Pons (tissue), 1 donor: ENCODE measurements around the gene CACNA1D.
A peak's percentile ranks its signal among the peaks of the same experiment; 100 is the strongest.

Source experiments
- DNase-seq: peaks from one replicate; pipeline ENCODE4 v3.0.0-alpha.2; 2016; ENCODE audit warnings: low spot score

Gene CACNA1D

GRCh38 chr3:53579636-53580035 is 85.2 kb downstream of the CACNA1D start:
- no peak for DNase-seq

- DNase-seq, result no peak
These were observed 87.3 kb downstream of the CACNA1D start for GRCh38 chr3:53581671-53582070.

- DNase-seq, result no peak
These were observed 88.8 kb downstream of the CACNA1D start for GRCh38 chr3:53583161-53583690.

DNA sequence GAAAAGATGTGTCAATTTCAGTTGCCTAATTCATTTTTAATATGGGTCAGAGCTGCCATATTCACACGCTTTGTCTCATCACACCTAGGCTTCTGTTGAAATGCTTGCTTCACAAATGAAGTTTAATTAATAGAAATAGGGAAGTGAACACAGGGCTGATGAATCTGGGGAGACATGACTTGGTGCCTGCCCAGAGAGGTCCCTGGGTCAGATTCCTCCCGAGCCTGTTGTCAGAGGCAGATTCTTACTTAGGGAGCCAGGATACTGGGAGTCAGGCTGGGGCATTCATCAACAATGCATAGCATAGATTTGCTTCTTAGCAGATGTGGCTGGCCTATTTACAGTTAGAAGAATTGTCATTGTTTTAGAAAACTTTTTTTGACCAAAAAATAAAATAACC is 90.6 kb downstream of the CACNA1D start:
- no peak for DNase-seq

- DNase-seq, result no peak
These were observed 91.2 kb downstream of the CACNA1D start for GRCh38 chr3:53585627-53586026.

GRCh38 chr3:53588122-53588521 is 93.7 kb downstream of the CACNA1D start:
- no peak for DNase-seq

GRCh38 chr3:53589201-53589600 is 94.8 kb downstream of the CACNA1D start:
- DNase-seq, result no peak

GRCh38 chr3:53589806-53590205 is 95.4 kb downstream of the CACNA1D start:
- no peak for DNase-seq

DNA sequence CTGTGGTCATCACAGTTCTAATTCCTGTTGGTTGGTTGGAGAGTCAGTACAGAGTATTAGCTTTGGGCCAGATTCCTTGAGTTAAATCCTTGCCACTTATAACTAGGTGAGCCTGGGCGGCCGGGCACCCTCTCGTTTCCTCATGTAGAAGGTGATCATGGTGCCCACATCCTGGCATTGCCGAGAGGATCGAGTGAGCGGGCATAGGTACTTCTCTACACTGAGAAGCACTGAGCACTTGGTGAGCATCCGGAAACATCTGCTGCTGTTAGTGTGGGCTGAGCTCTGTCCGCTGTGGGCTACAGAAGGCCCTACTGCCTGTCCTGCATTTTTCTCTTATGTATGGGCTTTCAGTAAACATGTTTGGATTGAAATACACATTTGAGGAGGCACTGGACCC is 96.2 kb downstream of the CACNA1D start:
- DNase-seq, result no peak

GRCh38 chr3:53591646-53592045 is 97.2 kb downstream of the CACNA1D start:
- DNase-seq, result no peak

GRCh38 chr3:53592862-53593261 is 98.5 kb downstream of the CACNA1D start:
- no peak for DNase-seq

- no peak for DNase-seq
These were observed 99.2 kb downstream of the CACNA1D start for GRCh38 chr3:53593611-53594010.

DNA sequence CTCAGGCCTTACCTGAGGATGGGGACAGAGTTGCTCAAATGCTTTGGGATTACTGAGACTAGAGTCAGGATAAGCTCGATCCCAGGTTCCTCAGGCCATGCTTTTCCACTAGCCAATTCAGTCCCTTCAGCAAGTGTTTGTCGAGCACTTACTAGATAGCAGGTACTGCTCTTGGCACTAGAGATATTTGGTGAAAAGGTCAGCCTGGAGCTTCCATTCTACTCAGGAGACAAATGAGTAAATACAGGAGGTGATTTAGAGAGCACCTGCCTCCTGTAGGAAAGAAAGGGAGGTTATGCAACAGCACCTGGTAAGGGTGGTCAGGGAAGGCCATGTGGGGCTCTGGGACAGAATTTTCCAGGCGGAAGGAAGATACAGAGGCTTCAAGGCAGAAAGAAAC is 99.9 kb downstream of the CACNA1D start:
- no peak for DNase-seq

GRCh38 chr3:53595660-53596059 is 101.2 kb downstream of the CACNA1D start:
- DNase-seq, result no peak

- DNase-seq, result no peak
These were observed 102.9 kb downstream of the CACNA1D start for GRCh38 chr3:53597136-53597915.

GRCh38 chr3:53599771-53600170 is 105.4 kb downstream of the CACNA1D start:
- DNase-seq, result no peak

DNA sequence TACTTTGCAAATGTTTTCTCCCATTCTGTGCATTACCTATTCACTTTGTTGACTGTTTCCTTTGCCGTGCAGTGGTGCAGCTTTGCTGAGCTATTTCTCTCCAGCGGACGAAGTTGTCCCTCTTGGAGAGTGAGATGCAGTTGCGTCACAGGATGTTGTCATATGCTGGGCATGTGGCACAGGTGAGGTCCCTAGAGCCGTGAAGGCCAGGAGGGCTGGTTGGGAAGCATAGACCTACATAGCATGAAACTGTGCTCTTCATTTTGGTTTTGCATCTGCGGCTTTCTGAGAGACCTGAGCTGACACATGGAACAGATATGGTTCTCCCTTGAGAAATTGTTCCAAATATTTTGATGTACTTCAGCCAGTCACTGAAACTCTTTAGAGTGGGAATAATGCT is 108.5 kb downstream of the CACNA1D start:
- DNase-seq, result no peak

DNA sequence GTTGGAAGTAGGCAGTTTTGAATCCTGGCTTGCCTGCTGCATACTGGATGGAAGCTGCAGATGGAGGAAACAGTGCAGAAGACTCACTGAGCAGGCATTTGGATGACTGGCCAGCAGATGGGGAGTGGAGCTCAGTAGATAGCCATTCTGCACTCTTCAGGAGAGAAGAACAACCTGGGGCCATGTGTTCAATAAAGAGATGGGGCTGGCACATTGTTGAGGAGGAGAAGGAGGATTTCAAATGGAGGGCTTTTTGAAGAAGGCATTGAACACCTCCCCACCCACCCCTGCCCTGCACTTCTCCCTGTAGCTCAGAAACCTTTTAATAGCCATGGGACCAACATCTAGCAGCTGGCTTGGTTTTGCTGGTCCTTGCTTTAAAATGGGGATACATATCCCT is 109.8 kb downstream of the CACNA1D start:
- no peak for DNase-seq

- DNase-seq, result no peak
These were observed 112.4 kb downstream of the CACNA1D start for GRCh38 chr3:53606793-53607192.

DNA sequence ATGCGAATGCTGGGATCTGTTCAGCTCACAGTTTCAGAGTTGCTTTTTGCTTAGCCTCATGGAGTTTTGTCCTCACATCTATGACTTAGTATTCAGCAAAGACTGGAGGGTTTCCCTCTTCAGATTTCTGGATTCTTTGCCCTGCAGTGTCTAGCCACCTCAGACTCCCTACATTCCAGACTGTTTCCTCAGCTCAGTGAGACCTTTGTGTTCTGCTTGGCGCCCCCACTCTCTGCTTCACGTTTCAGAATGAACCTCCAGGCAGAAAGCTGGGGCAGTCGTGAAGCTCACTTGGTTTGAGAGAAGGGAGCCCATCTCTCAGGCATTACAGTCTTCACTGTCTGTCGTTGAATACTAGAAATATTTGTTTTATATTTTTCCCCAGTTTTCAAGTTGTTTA is 118.1 kb downstream of the CACNA1D start:
- DNase-seq, result no peak

DNA sequence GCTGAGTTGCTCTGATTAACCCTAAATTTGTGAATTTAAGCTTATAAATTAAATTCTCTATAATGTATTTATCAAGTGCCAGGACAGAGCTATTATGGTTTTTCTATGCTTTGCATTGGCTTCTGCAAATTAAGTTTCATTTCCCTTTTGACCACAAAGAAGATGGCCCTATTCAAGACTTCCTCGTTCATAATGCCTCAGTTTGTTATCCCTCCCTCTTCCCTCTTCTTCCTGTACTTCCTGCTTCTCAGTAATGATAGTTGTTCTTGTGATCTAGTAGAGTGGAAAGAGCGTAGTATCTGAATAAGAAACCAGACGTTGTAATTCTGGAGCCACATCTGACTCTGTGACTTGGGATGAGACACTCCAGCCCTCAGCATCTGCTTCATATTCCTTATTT is 118.7 kb downstream of the CACNA1D start:
- DNase-seq, result peak; percentile 85

DNA sequence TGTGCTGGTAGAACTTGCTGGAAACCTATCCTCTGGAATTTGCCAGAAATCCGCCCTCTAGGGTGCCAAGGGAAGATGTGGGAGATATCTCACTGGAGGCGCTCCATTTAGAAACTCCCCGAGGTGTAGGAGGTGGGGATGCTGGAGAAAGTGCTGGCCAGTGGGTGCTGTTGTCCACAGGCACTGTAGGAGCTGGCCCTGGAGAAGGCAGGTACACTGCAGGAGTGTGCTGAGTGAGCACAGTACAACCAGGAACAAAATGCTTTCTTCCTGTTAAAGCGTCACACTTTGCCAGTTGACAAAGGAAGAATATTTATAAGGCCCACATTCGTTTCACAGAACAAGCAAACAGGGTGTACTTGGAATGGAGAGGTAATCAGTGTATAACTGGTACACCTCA is 119.9 kb downstream of the CACNA1D start:
- no peak for DNase-seq

- peak; percentile 61 for DNase-seq
These were observed 121.9 kb downstream of the CACNA1D start for GRCh38 chr3:53616321-53616720.
